ENCODE results near the gene MAP3K15. TPM values are rescaled to one million over a fixed set of nuclear protein-coding genes. Genes with fewer than 3 reads are reported as not detected.

MAP3K15 gene
- total RNA-seq, 1 experiment from 2014 or later: 3.4 TPM

- TF ChIP-seq EZH2phosphoT487 (IDR thresholded peaks at IDR 0.05; ENCODE audit: borderline replicate concordance, low read length) (no peak), CTCF (conservative IDR thresholded peaks at IDR 0.05; ENCODE audit: low read depth, low read length) (no peak), EZH2 (IDR thresholded peaks at IDR 0.05; ENCODE audit: low read length, unreplicated experiment) (no peak)
- Histone ChIP-seq H3K4me1 (ENCODE audit: insufficient read depth, low read length) (no peaks in the 10 kb centered on the region), H2AFZ (ENCODE audit: low read length) (no peak overlapping the region), H3F3A (ENCODE audit: low read length, unreplicated experiment) (no peaks in the 10 kb centered on the region), H3K9ac (ENCODE audit: low read length) (no peak overlapping the region), H3K27me3 (ENCODE audit: low read length) (no peaks in the 10 kb centered on the region), H3K9me2 (replicated peaks; ENCODE audit: low read length) (no peaks in the 10 kb centered on the region), H3K4me2 (ENCODE audit: low read length) (no peak overlapping the region), H3K27ac (ENCODE audit: low read length) (no peak overlapping the region), H3K4me3 (ENCODE audit: low read length) (no peak overlapping the region), H3K36me3 (ENCODE audit: low read depth, low read length) (no peaks in the 10 kb centered on the region), H3K79me2 (ENCODE audit: low read length) (no peaks in the 10 kb centered on the region), H3K9me3 (ENCODE audit: low read length) (no peaks in the 10 kb centered on the region), H4K20me1 (ENCODE audit: low read length) (no peaks in the 10 kb centered on the region)
- no TSS peak for BruUV-seq (replicated peaks)
- intact Hi-C loops (cut with micrococcal nuclease): no loop called here
- DNase-seq (no peak), ATAC-seq (no peak)
- ChIA-PET POLR2A (ENCODE audit: unreplicated experiment) (no interaction called here), CTCF (no interaction called here)
Observed at GRCh38 chrX:19388064-19388679, 127.1 kb downstream of the MAP3K15 start.

DNA sequence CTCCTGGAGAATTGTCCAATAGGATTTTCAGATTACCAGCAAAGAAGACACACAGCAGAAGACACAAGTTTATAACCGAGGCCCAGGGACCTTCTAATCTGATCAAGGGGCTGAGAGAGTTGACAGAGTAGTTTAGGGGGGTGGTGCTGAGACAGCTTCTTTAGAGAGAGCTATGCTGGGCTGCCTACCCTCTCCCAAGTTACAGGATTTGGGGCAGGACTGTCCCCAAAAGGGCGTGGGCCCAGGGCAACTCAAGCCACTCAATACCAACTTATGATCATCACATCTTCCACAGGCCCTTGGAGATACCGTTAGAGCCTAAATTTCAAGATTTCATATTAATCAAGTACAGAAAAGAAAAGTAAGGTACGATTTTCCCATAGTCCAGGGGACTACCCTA, 128.6 kb downstream of the MAP3K15 start:
- intact Hi-C loops (cut with micrococcal nuclease): no loop called here
- BruUV-seq (replicated peaks): no TSS peak
- DNase-seq (no peak), ATAC-seq (no peak)
- Histone ChIP-seq H3K27ac (ENCODE audit: low read length) (no peak overlapping the region), H4K20me1 (ENCODE audit: low read length) (no peaks in the 10 kb centered on the region), H3F3A (ENCODE audit: low read length, unreplicated experiment) (no peaks in the 10 kb centered on the region), H2AFZ (ENCODE audit: low read length) (no peak overlapping the region), H3K79me2 (ENCODE audit: low read length) (no peaks in the 10 kb centered on the region), H3K27me3 (ENCODE audit: low read length) (no peaks in the 10 kb centered on the region), H3K4me3 (ENCODE audit: low read length) (no peak overlapping the region), H3K4me2 (ENCODE audit: low read length) (no peak overlapping the region), H3K4me1 (ENCODE audit: insufficient read depth, low read length) (no peaks in the 10 kb centered on the region), H3K9me2 (replicated peaks; ENCODE audit: low read length) (no peaks in the 10 kb centered on the region), H3K9ac (ENCODE audit: low read length) (no peak overlapping the region), H3K9me3 (ENCODE audit: low read length) (no peaks in the 10 kb centered on the region), H3K36me3 (ENCODE audit: low read depth, low read length) (no peaks in the 10 kb centered on the region)
- TF ChIP-seq EZH2 (IDR thresholded peaks at IDR 0.05; ENCODE audit: low read length, unreplicated experiment) (no peak), EZH2phosphoT487 (IDR thresholded peaks at IDR 0.05; ENCODE audit: borderline replicate concordance, low read length) (no peak), CTCF (conservative IDR thresholded peaks at IDR 0.05; ENCODE audit: low read depth, low read length) (no peak)
- POLR2A ChIA-PET (ENCODE audit: unreplicated experiment): no interaction called here
- CTCF ChIA-PET: no interaction called here

DNA sequence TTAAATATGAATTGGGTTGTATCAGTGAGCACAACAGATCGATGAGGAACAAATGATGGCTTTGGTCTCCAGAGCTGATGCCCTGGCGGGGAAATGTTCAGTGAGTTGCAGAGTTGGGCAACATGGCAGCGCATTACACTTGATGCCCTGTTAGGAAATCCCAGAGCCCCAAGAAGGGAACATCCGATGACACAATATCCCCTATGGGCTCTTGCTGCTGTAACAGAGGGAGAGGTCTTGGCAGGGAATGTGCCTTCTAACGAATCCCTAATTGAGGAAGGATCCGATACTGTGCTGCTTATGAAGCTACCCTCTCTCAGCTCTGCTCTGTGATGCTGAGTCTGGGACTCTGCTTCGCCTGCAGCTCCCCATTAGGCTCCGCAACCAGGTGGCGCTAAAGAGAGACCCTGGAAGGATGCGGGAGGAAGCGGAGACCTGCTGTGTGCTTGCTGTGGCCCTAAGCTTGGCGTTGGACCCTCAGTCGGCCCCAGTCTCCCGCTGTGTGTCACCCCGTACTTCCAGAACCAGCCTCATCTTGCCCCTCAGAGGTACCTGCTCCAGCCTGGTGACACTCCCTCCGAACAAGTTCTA, 132.7 kb downstream of the MAP3K15 start:
- H3F3A ChIP-seq (ENCODE audit: low read length, unreplicated experiment): no peaks in the 10 kb centered on the region
- H3K36me3 ChIP-seq (ENCODE audit: low read depth, low read length): no peaks in the 10 kb centered on the region
- no peak overlapping the region for H3K9ac ChIP-seq (ENCODE audit: low read length)
- H3K27me3 ChIP-seq (ENCODE audit: low read length): no peaks in the 10 kb centered on the region
- no peak overlapping the region for H3K27ac ChIP-seq (ENCODE audit: low read length)
- BruUV-seq (replicated peaks): no TSS peak
- peak; percentile 68 for DNase-seq
- intact Hi-C loops (cut with micrococcal nuclease): no loop called here
- POLR2A ChIA-PET (ENCODE audit: unreplicated experiment): interaction anchor here (0.5 kb wide), 1 partner anchor 153 kb away, joined by 4 read pairs; no protein-coding TSS in a partner anchor
- H3K4me3 ChIP-seq (ENCODE audit: low read length): no peak overlapping the region
- TF ChIP-seq CTCF (conservative IDR thresholded peaks at IDR 0.05; ENCODE audit: low read depth, low read length): peak; percentile 74
- TF ChIP-seq EZH2phosphoT487 (IDR thresholded peaks at IDR 0.05; ENCODE audit: borderline replicate concordance, low read length): no peak
- no peaks in the 10 kb centered on the region for H4K20me1 ChIP-seq (ENCODE audit: low read length)
- no peaks in the 10 kb centered on the region for H3K9me2 ChIP-seq (replicated peaks; ENCODE audit: low read length)
- no peaks in the 10 kb centered on the region for H3K9me3 ChIP-seq (ENCODE audit: low read length)
- no peaks in the 10 kb centered on the region for H3K79me2 ChIP-seq (ENCODE audit: low read length)
- H2AFZ ChIP-seq (ENCODE audit: low read length): no peak overlapping the region; the same call in 1 of the 2 replicates
- CTCF ChIA-PET: interaction anchor here (0.6 to 2.1 kb wide), 5 partner anchors 10 to 153 kb away, joined by 4 to 21 read pairs (median 6); no protein-coding TSS in a partner anchor
- peak; percentile 92 for ATAC-seq
- no peaks in the 10 kb centered on the region for H3K4me1 ChIP-seq (ENCODE audit: insufficient read depth, low read length)
- H3K4me2 ChIP-seq (ENCODE audit: low read length): no peak overlapping the region
